GM18519 (cell line): ENCODE results near the gene TGFB2.

ENCODE experiments used
- ATAC-seq: cut with Tn5 transposase; IDR thresholded peaks from one replicate; pipeline ENCODE4 v1.9.1; 2021; ENCODE audit warnings: mild to moderate bottlenecking, moderate library complexity; ENCODE audit not compliant: unreplicated experiment, low FRiP score

Gene TGFB2

GRCh38 chr1:218413179-218413578 is 68.0 kb downstream of the TGFB2 start:
- ATAC-seq, result no peak

DNA sequence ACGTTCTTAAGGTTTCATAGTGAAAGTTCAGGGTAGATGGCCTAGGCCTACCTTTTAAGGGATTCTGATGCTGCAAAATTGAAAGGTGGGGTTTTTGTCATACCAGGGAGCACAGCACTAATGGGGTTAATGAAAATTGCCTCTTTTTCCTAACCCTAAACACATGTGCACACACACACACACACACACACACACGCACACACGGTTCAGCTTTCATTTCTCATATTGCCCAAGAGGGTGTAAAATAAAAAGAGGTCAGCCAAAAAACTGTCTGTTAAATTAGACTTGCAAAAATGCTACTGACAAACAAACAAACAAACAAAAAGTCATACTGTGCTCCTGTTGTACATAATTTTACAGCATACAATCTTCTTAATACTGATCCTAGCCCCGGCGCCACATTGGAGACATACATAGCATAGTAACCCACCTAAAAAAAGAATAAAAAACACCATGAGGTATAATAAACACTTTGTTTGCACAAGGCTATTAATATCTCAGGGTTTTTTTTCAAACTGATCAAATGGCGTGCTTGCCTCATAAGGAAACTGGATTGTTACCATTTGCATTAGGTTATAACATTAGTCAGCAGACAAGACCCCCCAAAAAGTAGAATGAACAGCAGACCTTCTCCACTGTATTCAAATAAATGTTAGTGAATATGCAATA is 69.1 kb downstream of the TGFB2 start:
- ATAC-seq, result no peak

GRCh38 chr1:218415726-218416125 is 70.6 kb downstream of the TGFB2 start:
- ATAC-seq, result no peak

GRCh38 chr1:218421531-218421930 is 76.4 kb downstream of the TGFB2 start:
- no peak for ATAC-seq

DNA sequence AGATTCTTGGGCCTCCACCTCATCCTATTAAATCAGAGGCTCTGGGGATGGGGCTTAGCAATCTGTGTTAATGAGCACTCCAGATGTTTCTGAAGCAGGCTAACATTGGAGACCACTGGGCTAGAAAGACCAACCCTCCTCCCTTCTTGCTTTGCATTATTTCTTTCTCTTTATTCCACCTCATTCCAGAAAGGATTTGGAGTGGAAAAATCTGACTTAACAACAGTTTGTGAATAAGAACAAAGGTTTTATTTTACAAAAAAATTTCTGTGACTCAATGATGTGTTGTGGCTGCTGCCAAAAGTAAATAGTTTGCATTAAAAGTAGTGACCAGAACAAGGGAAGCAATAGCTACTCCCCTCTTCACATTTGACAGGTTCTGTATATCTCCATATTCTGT is 79.4 kb downstream of the TGFB2 start:
- ATAC-seq, result no peak

DNA sequence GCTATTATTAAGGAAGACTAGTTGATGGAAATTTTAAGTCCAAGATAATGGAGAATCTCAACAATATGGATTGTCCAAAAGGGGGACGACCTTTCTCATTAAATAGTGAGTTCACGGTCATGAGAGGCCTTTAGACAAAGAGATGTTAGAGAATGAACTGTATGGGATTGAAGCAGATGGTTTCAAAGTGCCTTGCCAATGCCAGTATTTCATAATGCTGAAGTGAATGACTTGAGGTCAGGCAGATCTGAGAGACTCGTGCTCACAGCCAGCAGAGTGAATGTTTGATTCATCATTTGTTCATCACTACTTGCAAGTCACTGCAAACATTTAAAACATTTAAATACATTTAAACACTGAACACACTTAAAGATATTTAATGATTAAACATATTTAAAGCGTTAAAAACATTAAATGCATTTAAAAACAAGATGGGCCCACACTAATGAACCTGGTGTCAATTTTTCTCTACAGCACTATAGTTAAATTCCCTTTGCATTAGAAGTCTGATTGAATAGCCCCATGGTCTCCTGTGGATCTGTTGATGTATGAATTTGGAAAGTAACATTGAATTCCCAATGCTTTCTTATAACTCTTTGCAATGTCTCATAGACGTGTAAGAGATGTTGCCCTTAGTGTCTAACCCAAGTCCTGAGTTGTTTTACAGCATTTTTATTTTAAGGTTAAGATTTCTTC is 80.7 kb downstream of the TGFB2 start:
- ATAC-seq, result no peak

DNA sequence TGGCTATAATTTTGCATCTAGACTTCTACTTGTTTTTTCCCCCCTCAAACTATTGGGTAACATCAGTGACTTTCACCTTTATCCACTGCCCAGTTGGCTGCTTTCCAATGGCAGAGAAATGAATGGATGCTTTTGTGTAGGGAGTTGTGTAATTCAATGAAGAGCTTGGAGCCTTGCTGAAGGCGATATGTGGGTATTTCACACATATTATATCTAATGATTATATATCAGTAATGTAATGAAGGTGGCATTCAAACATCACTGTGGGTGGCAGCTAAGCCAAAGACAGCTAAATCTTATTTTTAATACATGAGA is 81.2 kb downstream of the TGFB2 start:
- no peak for ATAC-seq

- ATAC-seq, result no peak
Measured at GRCh38 chr1:218429301-218429700, 84.2 kb downstream of the TGFB2 start.

- no peak for ATAC-seq
Measured at GRCh38 chr1:218430346-218430745, 85.2 kb downstream of the TGFB2 start.

DNA sequence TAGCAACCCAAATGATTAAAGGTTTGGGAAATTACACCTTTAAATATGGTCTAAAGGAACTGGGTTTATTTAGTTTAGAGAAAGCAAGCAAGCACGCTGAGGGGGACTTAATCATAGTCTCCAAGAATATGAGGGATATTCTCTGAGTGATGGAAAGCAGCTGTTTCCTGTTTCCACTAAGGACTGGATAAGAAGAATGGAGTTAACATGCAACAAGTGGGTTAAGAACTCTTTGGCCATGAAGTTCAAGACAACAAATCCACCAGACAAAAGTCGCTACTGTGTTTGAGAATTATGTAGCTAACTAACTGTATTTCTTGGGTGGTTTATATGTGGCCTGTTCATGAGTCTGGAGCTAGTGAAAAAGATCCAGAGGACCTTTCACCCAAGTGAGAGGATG is 85.7 kb downstream of the TGFB2 start:
- no peak for ATAC-seq

DNA sequence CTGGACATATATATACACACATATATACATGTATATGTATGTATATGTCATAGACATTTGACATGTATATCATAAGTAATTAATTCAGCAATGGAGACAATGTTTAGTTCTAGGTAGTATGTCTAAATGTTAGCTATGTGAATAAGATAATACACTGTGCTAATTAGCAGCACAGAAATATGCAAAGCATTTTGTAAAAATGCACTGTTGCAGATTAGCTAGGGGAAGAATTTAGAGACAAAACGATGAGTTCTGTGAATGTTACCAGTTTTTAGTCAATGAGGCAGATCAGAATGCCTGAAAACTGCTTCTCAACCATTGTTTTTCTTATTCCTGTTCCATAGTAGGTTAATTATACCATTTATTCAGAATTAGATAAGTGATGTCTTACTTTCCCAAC is 86.3 kb downstream of the TGFB2 start:
- no peak for ATAC-seq

- ATAC-seq, result no peak
Measured at GRCh38 chr1:218433744-218434143, 88.6 kb downstream of the TGFB2 start.

DNA sequence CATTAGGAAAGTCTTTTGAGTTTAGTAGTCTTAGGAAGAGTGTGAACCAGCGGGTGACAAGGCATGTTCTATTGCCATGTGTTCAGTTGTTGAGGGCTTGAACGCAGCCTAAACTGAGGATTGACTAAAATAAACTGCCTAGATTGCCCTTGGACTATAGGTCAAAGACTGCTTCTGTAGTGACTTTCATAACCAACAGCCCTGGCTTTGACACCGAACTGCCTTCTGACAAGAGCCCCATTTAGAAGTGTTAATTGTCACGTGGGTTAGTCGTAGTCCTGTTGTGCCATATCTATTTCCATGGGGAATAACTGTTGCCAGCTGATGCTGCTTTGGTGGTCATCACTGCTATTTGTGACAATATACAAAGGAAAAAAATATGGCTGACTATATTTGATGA is 90.4 kb downstream of the TGFB2 start:
- ATAC-seq, result no peak

GRCh38 chr1:218436346-218436745 is 91.2 kb downstream of the TGFB2 start:
- no peak for ATAC-seq

DNA sequence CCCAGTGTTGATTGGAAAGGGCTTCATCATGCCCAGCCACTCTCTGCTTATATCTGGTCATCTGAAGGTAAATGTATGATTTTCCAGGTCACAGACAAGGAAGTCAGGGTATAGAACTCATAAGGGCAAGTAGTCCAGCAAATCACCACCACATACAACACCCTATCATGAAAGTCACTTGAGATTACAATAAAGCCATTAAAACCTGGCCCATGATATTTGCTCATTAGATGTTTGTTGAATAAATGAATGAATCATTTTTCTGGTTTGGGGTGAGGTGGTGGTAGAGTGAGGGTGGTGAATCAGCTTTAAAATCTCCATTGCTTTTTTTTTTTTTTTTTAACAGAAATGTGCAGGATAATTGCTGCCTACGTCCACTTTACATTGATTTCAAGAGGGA is 91.9 kb downstream of the TGFB2 start:
- no peak for ATAC-seq

DNA sequence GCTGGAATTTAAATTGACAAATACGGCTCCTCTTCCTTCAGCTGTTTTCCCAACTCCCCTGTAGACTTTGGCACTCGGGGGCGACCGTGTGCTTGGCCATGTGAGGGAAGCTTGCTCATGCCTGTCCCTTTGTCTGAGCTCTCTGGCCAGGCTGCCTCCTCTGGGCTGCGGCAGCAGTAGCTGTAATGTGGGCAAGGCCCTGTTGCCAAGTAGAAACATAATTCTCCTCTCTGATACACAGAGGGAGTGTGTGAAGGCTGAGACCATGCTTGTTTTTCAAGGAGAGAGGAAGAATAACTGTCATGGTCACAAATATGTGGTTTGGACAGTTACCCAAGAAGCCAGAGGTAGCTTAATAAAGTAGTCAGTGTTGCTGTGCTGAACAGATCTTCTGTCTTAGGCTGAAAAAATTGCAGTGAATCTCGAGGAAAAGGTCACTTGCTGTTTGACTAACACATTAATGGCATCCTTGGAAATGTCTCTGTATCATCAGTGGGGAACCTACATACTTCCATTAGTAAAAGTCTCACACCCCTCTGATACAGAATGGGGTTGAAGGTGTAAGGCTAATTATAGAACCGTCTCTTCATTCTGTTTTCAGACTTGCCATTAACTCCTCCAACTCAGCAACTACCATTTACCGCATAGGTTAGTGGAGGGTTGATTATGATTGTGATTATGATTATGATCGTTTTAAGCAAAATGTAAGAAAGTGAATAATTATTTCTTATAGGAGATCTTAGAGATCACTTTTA is 94.6 kb downstream of the TGFB2 start:
- no peak for ATAC-seq

- no peak for ATAC-seq
Measured at GRCh38 chr1:218443255-218443654, 98.1 kb downstream of the TGFB2 start.

DNA sequence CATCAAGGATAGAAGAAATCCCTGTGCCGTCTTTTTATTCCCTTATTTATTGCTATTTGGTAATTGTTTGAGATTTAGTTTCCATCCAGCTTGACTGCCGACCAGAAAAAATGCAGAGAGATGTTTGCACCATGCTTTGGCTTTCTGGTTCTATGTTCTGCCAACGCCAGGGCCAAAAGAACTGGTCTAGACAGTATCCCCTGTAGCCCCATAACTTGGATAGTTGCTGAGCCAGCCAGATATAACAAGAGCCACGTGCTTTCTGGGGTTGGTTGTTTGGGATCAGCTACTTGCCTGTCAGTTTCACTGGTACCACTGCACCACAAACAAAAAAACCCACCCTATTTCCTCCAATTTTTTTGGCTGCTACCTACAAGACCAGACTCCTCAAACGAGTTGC is 99.0 kb downstream of the TGFB2 start:
- ATAC-seq, result no peak

GRCh38 chr1:218444588-218444987 is 99.5 kb downstream of the TGFB2 start:
- ATAC-seq, result no peak

- no peak for ATAC-seq
Measured at GRCh38 chr1:218447010-218447689, 102.0 kb downstream of the TGFB2 start.

DNA sequence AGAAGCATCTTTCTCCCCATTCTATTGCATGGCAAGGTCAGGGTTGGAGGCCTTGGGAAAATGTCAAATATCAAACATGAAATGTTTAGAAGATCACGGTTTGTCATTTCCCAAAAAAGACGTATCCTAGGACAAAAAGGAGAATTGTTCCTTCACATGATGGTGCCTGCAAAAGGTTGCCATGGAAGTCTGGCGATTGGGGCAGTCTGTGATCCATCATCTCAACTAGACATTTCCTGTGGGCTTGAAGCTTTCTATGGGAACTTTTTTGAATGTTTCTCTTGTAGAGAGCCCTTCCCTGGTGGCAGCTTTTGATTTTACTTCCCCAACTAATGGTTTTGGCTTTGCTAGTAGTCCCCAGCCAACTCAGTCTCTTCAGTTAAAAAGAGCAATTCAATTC is 106.3 kb downstream of the TGFB2 start:
- ATAC-seq, result no peak
